ENCODE measurements around the gene NTSR1. TPM values are rescaled to one million over a fixed set of nuclear protein-coding genes. Genes with fewer than 3 reads are reported as not detected.

The NTSR1 gene
- total RNA-seq, 2 donors from 2014 or later: not detected

DNA sequence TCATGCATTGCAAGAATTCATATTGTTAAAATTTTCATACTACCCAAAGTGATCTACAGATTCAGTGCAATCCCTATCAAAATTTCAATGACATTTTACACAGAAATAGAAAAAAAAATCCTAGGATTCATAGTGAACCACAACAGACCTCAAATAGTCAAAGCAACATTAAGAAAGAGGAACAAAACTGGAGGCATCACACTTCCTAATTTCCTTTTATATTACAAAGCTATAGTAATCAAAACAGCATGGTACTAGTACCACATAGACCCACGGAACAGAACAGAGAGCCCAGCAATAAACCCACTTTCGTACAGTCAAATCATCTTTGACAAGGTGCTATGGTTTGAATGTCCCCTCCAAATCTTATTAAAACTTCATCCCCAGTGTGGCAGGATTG is 39.7 kb downstream of the NTSR1 start:
- no peak for ATAC-seq (replicated peaks)
- H3K4me3 Mint-ChIP-seq: no peak overlapping the region
- H3K27ac Mint-ChIP-seq: no peak overlapping the region
- no peaks in the 10 kb centered on the region for H3K36me3 Mint-ChIP-seq (ENCODE audit: low read depth)
- H3K27me3 Mint-ChIP-seq: peaks cover 5% of the 10 kb centered on the region
- H3K9me3 Mint-ChIP-seq: no peaks in the 10 kb centered on the region
- peaks cover 7% of the 10 kb centered on the region for H3K4me1 Mint-ChIP-seq

DNA sequence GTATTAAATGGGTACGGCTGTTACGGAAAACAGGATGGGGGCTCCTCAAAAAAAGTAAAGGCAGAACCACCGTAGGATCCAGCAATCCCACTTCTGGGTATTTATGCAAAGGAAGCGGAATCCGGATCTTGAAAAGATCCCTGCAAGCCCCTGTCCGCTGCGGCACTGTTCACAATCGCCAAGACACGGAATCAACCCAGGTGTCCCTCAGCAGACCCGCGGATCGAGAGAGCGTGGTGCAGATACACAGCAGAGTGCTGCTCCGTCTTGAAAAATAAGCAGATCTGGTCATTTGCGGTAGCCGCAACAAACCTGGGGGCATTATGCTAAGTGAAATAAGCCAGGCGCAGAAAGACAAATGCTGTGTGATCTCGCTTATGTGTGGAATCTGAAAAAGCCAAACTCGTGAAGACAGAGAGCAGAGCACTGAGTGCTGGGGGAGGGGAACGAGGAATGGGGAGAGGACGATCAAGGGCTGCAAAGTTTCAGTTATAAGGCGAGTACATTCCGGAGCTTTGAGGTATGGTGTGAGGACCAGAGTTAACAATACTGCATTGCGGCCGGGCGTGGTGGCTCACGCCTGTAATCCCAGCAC is 41.3 kb downstream of the NTSR1 start:
- no peaks in the 10 kb centered on the region for H3K36me3 Mint-ChIP-seq (ENCODE audit: low read depth)
- H3K27me3 Mint-ChIP-seq: peaks cover 5% of the 10 kb centered on the region
- H3K9me3 Mint-ChIP-seq: no peaks in the 10 kb centered on the region
- peaks cover 6% of the 10 kb centered on the region for H3K4me1 Mint-ChIP-seq
- H3K4me3 Mint-ChIP-seq: no peak overlapping the region
- no peak for ATAC-seq (replicated peaks)
- H3K27ac Mint-ChIP-seq: no peak overlapping the region

DNA sequence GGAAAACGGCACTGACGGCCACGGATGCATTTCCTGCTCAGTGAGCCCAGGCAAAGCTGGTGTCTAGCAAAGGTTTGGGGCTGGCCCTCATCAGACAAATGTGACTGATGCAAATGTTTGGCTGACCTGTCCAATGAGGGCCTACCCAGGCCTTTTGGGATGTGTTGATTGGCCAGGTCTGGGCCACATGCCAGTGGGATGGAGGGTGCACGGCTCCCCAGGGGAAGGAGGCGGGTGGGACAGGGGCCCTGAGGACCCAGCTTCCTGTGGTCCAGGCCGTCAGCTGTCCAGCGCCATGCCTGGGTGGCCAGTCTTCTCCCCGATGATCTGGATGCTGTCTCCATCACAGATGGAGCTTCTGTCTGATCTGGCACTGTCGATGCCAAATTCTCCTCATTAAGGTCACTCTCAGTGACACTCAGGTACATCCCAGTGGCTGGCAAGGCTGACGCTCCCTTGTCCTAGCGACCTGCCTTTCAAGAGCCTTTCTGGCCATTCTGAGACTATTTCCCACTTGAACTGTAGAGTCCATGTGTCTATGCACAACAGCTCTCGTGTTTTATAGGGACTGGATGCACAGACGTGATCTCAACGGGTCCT is 43.0 kb downstream of the NTSR1 start:
- Mint-ChIP-seq H3K27me3 (peaks cover 5% of the 10 kb centered on the region), H3K9me3 (no peaks in the 10 kb centered on the region), H3K27ac (no peak overlapping the region), H3K4me3 (no peak overlapping the region), H3K36me3 (ENCODE audit: low read depth) (no peaks in the 10 kb centered on the region), H3K4me1 (no peaks in the 10 kb centered on the region)
- no peak for ATAC-seq (replicated peaks)

GRCh38 chr20:62752181-62752670 is 43.6 kb downstream of the NTSR1 start:
- H3K9me3 Mint-ChIP-seq: no peaks in the 10 kb centered on the region
- no peaks in the 10 kb centered on the region for H3K4me1 Mint-ChIP-seq
- H3K4me3 Mint-ChIP-seq: no peak overlapping the region
- H3K27ac Mint-ChIP-seq: no peak overlapping the region
- H3K27me3 Mint-ChIP-seq: peaks cover 5% of the 10 kb centered on the region
- no peak for ATAC-seq (replicated peaks)
- H3K36me3 Mint-ChIP-seq (ENCODE audit: low read depth): no peaks in the 10 kb centered on the region

GRCh38 chr20:62752671-62753501 is 44.2 kb downstream of the NTSR1 start:
- no peak for ATAC-seq (replicated peaks)
- Mint-ChIP-seq H3K4me1 (no peaks in the 10 kb centered on the region), H3K9me3 (no peaks in the 10 kb centered on the region), H3K4me3 (no peak overlapping the region), H3K36me3 (ENCODE audit: low read depth) (no peaks in the 10 kb centered on the region), H3K27ac (no peak overlapping the region), H3K27me3 (peaks cover 5% of the 10 kb centered on the region)

DNA sequence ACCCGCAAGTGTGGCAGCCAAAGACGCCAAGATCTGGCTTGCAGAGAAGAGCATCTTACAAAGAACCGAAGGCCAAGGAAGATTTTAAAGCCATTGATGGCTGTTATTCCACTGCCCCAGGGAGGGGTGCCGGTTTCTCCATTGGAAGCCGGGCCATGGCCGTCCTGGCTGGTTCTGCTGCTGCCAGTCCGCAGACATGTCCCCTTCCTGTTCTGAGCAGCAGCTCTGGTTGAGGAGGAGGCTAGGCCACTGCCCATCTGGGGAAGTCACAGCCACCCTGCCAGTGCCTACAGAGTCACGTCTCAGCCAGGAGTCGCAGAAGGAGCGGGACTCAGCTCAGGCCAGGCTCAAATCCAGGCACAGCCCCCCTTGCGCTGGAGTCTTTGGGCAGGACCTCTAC is 45.0 kb downstream of the NTSR1 start:
- Mint-ChIP-seq H3K4me3 (no peak overlapping the region), H3K36me3 (ENCODE audit: low read depth) (no peaks in the 10 kb centered on the region), H3K4me1 (no peaks in the 10 kb centered on the region), H3K27ac (no peak overlapping the region), H3K9me3 (no peaks in the 10 kb centered on the region), H3K27me3 (peaks cover 5% of the 10 kb centered on the region)
- ATAC-seq (replicated peaks): no peak

DNA sequence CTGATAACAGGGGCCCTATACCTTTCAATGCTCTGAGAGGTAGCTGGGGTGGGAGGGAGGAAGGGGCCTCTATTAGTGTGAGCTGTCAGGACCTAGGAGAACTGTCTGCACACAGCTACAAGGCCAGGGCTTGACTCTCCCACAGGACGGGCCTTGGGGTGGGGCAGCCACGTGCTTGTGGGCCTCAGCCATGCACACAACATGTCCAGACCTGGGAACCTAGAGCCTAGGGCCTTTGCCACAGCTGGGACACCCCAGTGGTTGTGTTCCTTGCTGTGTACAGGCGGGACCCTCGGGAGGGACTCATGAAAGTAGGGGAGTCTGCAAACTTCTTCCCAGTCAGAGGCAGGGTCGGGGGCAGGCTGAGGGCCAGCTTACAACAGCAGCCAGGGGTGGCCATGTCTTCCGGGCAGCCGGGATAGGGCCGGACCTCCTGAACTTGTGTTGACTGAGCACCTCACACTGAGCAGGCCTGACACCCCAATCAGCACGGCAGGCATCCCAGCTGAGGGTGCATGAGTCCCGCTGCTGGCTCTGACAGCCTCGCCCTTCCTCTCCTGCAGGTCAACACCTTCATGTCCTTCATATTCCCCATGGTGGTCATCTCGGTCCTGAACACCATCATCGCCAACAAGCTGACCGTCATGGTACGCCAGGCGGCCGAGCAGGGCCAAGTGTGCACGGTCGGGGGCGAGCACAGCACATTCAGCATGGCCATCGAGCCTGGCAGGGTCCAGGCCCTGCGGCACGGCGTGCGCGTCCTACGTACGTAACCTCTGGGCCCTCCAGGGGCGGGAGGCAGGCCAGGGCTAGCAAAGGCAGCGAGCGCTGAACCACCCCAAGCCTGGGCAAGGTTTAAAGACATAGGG is 45.7 kb downstream of the NTSR1 start:
- ATAC-seq (replicated peaks): no peak
- no peaks in the 10 kb centered on the region for H3K9me3 Mint-ChIP-seq
- no peak overlapping the region for H3K27ac Mint-ChIP-seq
- no peaks in the 10 kb centered on the region for H3K36me3 Mint-ChIP-seq (ENCODE audit: low read depth)
- no peak overlapping the region for H3K4me3 Mint-ChIP-seq
- H3K27me3 Mint-ChIP-seq: peaks cover 5% of the 10 kb centered on the region
- H3K4me1 Mint-ChIP-seq: no peaks in the 10 kb centered on the region

GRCh38 chr20:62754991-62755356 is 46.3 kb downstream of the NTSR1 start:
- no peaks in the 10 kb centered on the region for H3K36me3 Mint-ChIP-seq (ENCODE audit: low read depth)

GRCh38 chr20:62755817-62756724 is 47.4 kb downstream of the NTSR1 start:
- Mint-ChIP-seq H3K9me3 (no peaks in the 10 kb centered on the region), H3K36me3 (ENCODE audit: low read depth) (no peaks in the 10 kb centered on the region), H3K4me3 (no peak overlapping the region), H3K4me1 (no peaks in the 10 kb centered on the region), H3K27ac (no peak overlapping the region), H3K27me3 (peaks cover 5% of the 10 kb centered on the region)
- ATAC-seq (replicated peaks): no peak

More at GRCh38 chr20:62754991-62755356, 46.3 kb downstream of the NTSR1 start:
- H3K4me1 Mint-ChIP-seq: no peaks in the 10 kb centered on the region
- H3K27me3 Mint-ChIP-seq: peaks cover 5% of the 10 kb centered on the region
- no peak overlapping the region for H3K4me3 Mint-ChIP-seq
- no peak overlapping the region for H3K27ac Mint-ChIP-seq
- ATAC-seq (replicated peaks): no peak
- no peaks in the 10 kb centered on the region for H3K9me3 Mint-ChIP-seq

DNA sequence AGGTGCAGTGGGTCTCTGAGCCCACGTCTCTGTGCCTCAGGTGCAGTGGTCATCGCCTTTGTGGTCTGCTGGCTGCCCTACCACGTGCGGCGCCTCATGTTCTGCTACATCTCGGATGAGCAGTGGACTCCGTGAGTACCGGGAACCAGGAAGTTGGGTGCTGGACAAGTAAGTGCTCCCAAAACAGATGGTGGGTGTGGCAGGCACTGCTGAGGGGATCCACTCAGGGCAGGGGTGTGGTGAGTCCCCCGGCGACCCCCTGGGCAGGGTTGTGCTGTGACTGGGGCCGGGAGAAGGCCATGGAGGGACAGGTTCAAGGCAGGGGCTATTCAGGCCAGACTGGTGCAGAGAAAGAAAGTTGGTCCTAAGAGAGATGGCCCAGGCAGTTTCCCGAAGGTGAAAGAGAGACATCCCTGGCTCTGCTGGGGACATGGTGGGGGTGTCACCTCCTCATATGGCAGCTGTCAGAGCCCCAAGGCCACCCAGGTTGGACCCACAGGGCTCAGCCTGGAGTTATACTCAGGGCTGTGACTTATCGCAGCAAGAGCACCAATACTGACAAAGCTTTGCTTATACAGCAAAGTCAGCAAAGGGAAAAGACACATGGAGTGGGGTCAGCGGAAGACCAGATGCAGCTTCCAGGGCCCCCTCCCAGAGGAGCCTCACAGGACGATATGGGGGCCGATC is 49.7 kb downstream of the NTSR1 start:
- peaks cover 5% of the 10 kb centered on the region for H3K27me3 Mint-ChIP-seq
- no peaks in the 10 kb centered on the region for H3K36me3 Mint-ChIP-seq (ENCODE audit: low read depth)
- H3K4me3 Mint-ChIP-seq: no peak overlapping the region
- no peak overlapping the region for H3K27ac Mint-ChIP-seq
- H3K9me3 Mint-ChIP-seq: no peaks in the 10 kb centered on the region
- H3K4me1 Mint-ChIP-seq: no peaks in the 10 kb centered on the region
- no peak for ATAC-seq (replicated peaks)

GRCh38 chr20:62759981-62760431 is 51.4 kb downstream of the NTSR1 start:
- Mint-ChIP-seq H3K27me3 (peaks cover 5% of the 10 kb centered on the region), H3K36me3 (ENCODE audit: low read depth) (no peaks in the 10 kb centered on the region), H3K27ac (no peak overlapping the region), H3K4me3 (no peak overlapping the region), H3K4me1 (no peaks in the 10 kb centered on the region), H3K9me3 (no peaks in the 10 kb centered on the region)
- ATAC-seq (replicated peaks): no peak

- Mint-ChIP-seq H3K27me3 (peaks cover 5% of the 10 kb centered on the region), H3K36me3 (ENCODE audit: low read depth) (no peaks in the 10 kb centered on the region), H3K4me3 (no peak overlapping the region), H3K27ac (no peak overlapping the region), H3K9me3 (no peaks in the 10 kb centered on the region), H3K4me1 (no peaks in the 10 kb centered on the region)
- no peak for ATAC-seq (replicated peaks)
Observed at GRCh38 chr20:62760471-62760855, 51.8 kb downstream of the NTSR1 start.

Data from activated T-helper 17 cell treated with anti-CD3 and anti-CD28 coated beads, Interleukin-2, amount 50 U/mL, for 72 hours (primary cell).